Measurements from ENCODE around the gene IER2. TPM values are rescaled to one million over a fixed set of nuclear protein-coding genes. Genes with fewer than 3 reads are reported as not detected.

IER2 gene
- total and polyA plus RNA-seq, 9 of the 15 experiments (the other 6 are each of a cell fraction or from before 2014, with no cell fraction given), result 4.5 to 205 (median 23.7) TPM

GRCh38 chr19:13117772-13118423 is 32.3 kb upstream of the IER2 start, which contains the start of gene NACC1 (continued):
- TF ChIP-seq ZNF592 (IDR thresholded peaks at IDR 0.05), result no peak
- no peak for TF ChIP-seq SMAD3 (CRISPR knock-in tag; conservative IDR thresholded peaks at IDR 0.05)
- TF ChIP-seq SP1 (CRISPR knock-in tag; IDR thresholded peaks at IDR 0.05), result peak; percentile 56; the same call in 1 of the 2 replicates
- TF ChIP-seq CHD4 (IDR thresholded peaks at IDR 0.05; ENCODE audit: insufficient read depth, insufficient replicate concordance, low read depth, low read length, poor library complexity, severe bottlenecking), result peak; percentile 41
- no peak for TF ChIP-seq KLF6 (CRISPR knock-in tag; IDR thresholded peaks at IDR 0.05; ENCODE audit: borderline replicate concordance)
- peak in 1 of 2 experiments; percentile 42; a peak in 2 of 4 replicates for TF ChIP-seq KDM1A (IDR thresholded peaks at IDR 0.05)
- TF ChIP-seq, protein P1, sequence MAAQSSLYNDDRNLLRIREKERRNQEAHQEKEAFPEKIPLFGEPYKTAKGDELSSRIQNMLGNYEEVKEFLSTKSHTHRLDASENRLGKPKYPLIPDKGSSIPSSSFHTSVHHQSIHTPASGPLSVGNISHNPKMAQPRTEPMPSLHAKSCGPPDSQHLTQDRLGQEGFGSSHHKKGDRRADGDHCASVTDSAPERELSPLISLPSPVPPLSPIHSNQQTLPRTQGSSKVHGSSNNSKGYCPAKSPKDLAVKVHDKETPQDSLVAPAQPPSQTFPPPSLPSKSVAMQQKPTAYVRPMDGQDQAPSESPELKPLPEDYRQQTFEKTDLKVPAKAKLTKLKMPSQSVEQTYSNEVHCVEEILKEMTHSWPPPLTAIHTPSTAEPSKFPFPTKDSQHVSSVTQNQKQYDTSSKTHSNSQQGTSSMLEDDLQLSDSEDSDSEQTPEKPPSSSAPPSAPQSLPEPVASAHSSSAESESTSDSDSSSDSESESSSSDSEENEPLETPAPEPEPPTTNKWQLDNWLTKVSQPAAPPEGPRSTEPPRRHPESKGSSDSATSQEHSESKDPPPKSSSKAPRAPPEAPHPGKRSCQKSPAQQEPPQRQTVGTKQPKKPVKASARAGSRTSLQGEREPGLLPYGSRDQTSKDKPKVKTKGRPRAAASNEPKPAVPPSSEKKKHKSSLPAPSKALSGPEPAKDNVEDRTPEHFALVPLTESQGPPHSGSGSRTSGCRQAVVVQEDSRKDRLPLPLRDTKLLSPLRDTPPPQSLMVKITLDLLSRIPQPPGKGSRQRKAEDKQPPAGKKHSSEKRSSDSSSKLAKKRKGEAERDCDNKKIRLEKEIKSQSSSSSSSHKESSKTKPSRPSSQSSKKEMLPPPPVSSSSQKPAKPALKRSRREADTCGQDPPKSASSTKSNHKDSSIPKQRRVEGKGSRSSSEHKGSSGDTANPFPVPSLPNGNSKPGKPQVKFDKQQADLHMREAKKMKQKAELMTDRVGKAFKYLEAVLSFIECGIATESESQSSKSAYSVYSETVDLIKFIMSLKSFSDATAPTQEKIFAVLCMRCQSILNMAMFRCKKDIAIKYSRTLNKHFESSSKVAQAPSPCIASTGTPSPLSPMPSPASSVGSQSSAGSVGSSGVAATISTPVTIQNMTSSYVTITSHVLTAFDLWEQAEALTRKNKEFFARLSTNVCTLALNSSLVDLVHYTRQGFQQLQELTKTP (IDR thresholded peaks at IDR 0.05; ENCODE audit: low read depth in 1 of 2, partially characterized antibody in 2 of 2), result peak; percentile 49 to 56
- no peak for TF ChIP-seq PHB2 (IDR thresholded peaks at IDR 0.05; ENCODE audit: low read depth)
- TF ChIP-seq, protein P2, sequence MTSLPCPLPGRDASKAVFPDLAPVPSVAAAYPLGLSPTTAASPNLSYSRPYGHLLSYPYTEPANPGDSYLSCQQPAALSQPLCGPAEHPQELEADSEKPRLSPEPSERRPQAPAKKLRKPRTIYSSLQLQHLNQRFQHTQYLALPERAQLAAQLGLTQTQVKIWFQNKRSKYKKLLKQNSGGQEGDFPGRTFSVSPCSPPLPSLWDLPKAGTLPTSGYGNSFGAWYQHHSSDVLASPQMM (CRISPR knock-in tag; IDR thresholded peaks at IDR 0.05), result no peak
- TF ChIP-seq, protein P3, sequence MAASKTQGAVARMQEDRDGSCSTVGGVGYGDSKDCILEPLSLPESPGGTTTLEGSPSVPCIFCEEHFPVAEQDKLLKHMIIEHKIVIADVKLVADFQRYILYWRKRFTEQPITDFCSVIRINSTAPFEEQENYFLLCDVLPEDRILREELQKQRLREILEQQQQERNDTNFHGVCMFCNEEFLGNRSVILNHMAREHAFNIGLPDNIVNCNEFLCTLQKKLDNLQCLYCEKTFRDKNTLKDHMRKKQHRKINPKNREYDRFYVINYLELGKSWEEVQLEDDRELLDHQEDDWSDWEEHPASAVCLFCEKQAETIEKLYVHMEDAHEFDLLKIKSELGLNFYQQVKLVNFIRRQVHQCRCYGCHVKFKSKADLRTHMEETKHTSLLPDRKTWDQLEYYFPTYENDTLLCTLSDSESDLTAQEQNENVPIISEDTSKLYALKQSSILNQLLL (CRISPR knock-in tag; IDR thresholded peaks at IDR 0.05; ENCODE audit: borderline replicate concordance), result no peak
- peak; percentile 57 for TF ChIP-seq HMGN3 (IDR thresholded peaks at IDR 0.05; ENCODE audit: borderline replicate concordance, extremely low read depth, insufficient read length, low read depth, low read length)
- no peak for TF ChIP-seq ZNF780A (CRISPR knock-in tag; IDR thresholded peaks at IDR 0.05)
- TF ChIP-seq, protein P4, sequence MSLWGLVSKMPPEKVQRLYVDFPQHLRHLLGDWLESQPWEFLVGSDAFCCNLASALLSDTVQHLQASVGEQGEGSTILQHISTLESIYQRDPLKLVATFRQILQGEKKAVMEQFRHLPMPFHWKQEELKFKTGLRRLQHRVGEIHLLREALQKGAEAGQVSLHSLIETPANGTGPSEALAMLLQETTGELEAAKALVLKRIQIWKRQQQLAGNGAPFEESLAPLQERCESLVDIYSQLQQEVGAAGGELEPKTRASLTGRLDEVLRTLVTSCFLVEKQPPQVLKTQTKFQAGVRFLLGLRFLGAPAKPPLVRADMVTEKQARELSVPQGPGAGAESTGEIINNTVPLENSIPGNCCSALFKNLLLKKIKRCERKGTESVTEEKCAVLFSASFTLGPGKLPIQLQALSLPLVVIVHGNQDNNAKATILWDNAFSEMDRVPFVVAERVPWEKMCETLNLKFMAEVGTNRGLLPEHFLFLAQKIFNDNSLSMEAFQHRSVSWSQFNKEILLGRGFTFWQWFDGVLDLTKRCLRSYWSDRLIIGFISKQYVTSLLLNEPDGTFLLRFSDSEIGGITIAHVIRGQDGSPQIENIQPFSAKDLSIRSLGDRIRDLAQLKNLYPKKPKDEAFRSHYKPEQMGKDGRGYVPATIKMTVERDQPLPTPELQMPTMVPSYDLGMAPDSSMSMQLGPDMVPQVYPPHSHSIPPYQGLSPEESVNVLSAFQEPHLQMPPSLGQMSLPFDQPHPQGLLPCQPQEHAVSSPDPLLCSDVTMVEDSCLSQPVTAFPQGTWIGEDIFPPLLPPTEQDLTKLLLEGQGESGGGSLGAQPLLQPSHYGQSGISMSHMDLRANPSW (CRISPR knock-in tag; IDR thresholded peaks at IDR 0.05), result 0 out of 2 replicates have a peak, but pooled peaks have one; percentile 37
